ENCODE data around the gene SPSB1.

Gene SPSB1

DNA sequence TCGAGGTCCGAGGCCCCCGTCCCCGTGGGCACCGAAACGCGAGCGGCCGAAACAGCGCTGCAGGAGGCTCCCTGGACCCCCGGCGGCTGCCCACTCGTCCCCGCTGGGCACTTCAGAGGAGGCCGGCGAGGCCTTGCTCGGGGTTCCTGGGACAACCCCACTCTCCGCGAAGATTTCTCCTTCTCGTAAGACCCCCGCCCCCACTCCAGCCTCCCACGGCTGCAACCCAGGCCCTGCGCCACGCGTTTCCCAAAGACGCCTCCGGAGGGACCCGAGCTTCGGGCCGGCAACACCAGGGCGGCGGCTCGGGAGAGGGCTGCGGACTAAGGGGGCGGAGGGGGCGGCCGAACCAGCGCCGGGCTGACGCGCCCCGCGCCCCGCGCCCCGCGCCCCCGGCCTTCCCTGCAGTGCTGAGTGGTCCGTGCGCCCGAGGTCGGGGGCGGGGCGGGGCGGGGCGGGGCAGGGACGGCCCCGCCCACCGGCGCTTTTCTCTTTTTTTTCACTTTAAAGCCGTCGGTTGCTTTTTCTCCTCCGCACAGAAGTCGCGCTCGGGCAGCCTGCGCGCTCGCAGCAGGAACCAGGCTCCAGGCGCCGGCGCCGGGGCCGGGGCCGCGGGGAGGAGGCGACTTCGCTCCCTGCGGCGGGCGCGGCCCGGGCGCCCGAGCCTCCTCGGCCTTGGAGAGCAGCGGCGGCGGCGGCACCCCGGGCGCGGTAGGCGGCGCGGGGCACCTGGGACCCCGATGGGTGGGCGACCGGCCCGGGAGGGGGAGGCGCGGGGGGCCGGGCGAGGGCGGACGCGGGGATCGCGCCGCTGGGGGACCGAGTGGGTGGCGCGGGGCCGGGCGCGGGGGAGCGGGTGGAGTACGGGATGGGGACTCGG, at the start of gene SPSB1:
TSS of gene SPSB1 (plus strand) at position 534 of the 880 bp plus-strand sequence. CDS start 62,998 bp downstream, outside the sequence.
- peak; percentile 79 for DNase-seq

DNA sequence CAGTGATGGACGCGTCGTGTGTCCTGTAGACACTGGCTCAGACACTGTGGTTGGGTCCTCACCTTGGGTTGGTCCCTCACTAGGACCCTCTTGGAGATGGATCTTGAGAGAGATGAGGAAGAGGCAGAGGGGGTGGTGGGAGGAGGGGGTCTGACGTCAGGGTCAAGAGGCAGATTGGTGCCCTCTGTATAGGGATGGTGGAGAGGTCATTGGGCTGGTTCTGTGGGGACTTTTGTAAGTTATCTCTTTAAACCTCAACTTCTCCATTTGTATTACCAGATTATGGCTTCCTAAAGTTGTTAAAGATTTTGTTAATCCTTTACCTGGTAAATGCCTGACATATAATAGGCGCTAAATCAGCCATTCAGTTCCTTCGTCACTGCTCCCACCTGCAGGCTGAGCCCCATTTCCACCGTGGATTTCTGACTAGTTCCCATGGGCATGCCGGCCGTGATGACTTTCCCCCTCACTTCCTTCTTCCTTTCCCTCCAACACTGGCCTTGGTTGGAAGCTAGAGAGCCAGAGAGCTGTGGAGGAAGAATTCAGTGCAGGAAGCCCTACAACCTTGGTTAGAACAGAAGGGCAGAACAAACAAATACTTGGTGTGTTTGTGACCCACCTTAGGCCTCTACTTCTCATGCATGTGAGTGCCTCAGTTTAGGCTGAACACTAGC, 49.5 kb upstream of the SPSB1 start:
- DNase-seq, result no peak

DNA sequence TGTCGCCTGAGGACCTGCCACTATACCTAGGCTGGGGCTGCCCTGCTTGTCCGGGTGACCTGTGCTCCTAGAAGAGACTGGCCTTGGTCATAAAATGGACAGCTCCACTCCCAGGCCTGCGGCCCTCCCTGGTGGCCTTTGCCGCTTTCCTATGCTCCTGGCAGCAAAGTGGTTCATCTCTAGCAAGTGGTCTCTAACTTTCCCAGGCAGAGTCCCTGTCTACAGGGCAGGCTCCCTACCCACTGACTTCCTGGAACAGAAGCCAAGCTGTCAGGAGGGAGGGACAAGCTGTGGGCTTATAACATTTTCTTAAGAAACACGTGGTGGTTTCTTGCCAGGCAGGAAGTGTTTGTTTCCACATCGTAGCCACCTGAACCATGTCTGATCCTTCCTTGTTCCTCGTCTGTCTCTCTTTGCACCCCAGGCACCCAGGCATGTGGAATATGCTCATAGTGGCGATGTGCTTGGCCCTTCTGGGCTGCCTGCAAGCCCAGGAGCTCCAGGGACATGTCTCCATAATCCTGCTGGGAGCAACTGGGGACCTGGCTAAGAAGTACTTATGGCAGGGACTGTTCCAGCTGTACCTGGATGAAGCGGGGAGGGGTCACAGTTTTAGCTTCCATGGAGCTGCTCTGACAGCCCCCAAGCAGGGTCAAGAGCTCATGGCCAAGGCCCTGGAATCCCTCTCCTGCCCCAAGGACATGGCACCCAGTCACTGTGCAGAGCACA, 48.0 kb upstream of the SPSB1 start:
- DNase-seq, result no peak

DNA sequence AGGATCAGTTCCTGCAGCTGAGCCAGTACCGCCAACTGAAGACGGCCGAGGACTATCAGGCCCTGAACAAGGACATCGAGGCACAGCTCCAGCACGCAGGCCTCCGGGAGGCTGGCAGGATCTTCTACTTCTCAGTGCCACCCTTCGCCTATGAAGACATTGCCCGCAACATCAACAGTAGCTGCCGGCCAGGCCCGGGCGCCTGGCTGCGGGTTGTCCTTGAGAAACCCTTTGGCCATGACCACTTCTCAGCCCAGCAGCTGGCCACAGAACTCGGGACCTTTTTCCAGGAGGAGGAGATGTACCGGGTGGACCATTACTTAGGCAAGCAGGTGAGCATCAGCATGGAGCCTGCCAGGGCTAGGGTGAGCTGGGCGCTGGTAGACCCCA, 47.5 kb upstream of the SPSB1 start:
- DNase-seq, result no peak

DNA sequence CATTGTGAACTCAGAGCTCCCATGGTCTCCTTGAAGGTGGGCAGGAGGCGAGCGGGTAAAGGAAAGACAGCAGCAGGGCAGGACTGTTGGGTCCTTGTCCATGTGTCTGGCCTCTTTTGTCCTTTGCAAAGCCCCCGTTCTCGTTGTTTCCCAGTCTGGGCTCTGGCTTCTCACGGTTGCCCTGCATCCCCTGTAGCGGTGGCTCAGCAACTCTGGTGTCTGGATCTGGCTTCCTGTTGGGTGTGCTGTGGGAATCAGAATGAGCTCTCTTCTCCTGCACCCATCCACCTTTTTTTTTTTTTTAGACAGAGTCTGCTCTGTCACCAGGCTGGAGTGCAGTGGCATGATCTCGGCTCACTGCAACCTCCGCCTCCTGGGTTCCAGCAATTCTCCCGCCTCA, 47.0 kb upstream of the SPSB1 start:
- no peak for DNase-seq

DNA sequence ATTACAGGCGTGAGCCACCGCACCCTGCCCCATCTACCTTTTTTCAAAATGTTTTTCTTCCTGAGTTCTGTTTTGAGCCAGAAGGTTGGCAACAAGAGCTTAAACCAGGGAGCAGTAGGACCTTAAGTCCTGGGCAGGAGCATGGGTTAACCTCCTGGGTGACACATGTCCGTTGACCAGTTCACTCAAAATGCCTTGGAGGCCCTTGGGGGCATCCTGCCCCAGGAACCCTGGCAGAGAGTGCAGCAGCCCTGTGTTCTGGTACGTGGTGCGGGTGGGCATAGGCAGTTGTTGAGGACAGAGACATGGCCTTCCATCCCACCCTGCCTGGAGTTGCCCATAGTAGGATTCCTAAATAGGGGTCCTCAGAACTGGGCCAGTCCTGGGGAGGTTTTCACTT, 46.5 kb upstream of the SPSB1 start:
- no peak for DNase-seq

DNA sequence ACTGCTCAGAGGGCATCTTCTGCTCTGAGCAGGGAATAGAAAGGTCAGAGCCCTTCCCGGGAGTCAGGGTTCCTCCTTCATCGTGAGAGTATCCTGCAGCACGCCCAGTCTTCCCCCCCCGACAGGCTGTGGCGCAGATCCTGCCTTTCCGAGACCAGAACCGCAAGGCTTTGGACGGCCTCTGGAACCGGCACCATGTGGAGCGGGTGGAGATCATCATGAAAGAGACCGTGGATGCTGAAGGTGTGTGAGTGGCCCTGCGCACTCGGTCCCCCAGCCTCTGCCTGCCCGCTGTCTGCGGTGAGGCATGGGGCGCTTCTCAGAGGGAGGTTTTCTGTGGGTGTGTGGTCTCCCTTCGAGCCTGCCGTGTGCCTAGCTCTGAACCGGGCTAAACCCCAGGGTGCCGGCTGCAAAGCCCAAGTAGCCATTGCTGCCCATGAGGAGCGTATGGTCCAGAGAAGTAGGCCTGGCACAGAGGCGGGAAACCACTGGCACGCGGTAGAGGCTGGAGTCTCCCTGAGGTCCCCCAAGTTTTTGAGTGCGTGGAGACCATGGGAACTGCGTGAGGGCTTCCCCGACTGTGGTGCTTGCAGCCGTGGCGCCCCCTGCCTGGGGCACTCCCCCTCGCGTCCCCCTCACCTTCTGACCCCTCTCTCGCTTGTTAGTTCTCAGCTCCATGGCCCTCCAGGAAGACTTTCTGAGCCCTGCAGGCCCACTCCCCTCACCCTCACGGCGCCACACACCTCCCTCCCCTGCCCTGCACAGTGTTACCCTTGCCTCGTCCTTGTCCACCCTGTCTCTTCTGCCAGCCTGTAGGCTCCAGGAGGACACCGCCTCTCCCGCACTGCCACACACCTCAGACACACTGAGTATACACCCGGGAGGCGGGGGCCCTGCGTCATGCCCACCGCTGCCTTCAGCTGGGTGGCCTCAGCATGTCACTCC, 45.6 kb upstream of the SPSB1 start:
- DNase-seq, result no peak

DNA sequence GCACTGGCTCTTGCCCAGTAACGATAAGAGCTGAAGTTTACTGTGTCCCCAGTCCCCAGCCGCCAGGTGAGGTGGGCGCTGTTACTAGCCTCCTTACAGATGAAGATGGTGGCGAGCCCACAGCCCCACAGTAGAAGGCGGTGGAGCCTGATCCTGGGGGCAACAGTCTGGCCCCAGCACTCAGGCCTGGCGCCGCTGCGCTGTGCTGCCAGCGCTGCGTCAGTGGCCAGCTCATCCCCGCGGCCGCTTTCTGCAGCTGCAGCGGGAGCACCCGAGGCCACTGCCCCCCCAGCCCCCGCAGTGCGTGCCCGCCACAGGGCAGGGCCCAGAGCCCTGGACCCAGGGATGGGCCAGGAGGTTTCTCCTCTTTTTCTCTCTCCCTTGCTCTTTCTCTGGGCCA, 44.8 kb upstream of the SPSB1 start:
- DNase-seq, result no peak

DNA sequence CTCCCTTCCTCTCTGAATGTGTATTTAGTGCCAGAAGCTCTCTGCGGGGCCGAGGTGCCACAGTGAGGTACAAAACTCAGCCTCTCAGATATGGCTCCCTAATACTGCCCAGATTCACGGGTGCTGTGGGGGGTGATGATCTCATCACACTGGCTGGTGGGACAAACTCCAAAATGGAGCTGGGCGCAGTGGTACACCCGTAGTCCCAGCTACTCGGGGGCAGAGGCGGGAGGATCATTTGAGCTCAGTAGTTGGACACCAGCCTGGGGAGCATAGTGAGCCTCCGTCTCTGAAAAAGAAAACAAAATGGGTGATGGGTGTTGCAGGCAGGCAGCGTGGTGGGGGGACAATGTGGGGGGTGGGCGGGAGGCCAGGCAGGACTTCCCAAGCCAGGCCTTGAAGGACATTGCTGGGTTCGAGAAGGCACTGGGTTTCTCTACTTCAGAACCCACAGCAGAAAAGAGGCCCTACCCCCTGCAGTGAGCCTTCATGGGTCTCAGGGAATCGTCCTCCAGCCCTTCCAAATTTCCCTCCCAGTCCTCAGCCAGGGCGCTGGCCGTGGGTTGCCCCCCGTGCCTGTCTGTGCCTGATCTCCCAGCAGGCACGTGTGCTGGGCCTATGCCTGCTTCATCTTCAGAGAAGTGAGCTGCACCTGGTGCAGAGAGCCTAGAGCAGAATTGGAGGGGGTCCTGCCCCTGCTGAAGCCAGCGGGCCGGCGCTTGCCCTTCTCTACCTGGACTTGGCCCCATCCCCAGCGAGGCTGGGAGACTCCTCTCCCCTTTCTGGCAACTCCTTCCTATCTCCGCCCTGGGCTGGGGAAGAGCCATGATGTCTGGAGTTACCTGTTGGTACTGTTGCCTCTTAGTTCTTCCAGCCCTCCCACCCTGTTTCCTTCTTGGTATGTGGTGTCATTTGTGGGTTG, 44.1 kb upstream of the SPSB1 start:
- no peak for DNase-seq

DNA sequence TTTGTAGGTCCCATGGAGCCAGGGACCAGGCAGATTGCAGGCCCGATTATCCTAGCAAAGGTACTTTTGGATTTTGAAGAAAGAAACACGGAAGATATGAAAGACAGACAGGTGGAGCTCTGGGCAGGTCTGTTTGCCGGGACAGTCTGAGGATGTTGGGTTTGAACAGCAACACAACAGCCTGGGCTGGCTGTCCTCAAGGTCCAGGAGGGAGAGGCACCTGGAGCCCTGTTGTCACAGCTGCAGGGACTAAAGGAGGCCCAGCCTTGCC, 43.5 kb upstream of the SPSB1 start:
- no peak for DNase-seq

DNA sequence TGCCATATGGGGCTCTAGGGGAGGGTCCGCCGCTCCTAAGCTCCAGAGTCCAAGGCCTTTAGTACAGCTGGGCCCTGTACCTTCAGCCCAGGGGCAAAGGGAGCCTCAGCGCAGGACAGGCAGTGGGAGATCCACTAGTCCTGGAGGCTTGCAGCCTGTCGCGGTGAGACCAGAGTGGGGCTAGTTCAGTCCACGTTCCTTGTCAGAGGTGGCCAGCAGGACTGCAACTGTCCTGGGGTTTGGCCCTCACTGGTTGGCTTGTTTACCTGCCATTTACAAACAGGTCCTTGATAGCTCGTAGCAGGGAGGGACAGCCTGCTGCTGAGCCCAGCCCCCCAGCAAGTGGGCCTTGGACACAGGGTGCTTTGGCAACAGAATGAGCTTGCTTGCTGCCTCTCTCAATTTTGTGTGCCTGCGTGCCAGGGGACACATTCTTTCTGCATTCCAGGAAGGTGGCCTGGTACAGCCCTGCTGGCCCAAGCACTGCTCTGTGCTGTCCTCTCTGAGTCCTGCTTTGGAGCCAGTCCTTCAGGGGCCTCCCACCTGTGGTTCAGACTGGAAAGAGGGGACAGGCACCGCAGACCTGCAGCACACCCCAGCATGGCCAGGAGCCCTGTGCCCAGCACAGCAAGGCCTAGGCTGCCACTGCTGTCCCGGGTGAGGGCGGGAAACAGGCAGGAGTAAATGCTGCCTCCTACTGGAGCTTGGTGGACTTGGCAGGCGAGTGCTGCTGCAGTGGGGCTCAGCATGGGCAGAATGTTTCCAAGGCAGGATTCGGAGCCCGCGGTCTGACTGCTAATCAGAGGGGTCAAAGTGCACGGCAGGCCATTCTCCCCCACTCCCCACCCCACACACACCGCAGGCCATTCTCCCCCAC, 42.9 kb upstream of the SPSB1 start:
- peak; percentile 50 for DNase-seq

DNA sequence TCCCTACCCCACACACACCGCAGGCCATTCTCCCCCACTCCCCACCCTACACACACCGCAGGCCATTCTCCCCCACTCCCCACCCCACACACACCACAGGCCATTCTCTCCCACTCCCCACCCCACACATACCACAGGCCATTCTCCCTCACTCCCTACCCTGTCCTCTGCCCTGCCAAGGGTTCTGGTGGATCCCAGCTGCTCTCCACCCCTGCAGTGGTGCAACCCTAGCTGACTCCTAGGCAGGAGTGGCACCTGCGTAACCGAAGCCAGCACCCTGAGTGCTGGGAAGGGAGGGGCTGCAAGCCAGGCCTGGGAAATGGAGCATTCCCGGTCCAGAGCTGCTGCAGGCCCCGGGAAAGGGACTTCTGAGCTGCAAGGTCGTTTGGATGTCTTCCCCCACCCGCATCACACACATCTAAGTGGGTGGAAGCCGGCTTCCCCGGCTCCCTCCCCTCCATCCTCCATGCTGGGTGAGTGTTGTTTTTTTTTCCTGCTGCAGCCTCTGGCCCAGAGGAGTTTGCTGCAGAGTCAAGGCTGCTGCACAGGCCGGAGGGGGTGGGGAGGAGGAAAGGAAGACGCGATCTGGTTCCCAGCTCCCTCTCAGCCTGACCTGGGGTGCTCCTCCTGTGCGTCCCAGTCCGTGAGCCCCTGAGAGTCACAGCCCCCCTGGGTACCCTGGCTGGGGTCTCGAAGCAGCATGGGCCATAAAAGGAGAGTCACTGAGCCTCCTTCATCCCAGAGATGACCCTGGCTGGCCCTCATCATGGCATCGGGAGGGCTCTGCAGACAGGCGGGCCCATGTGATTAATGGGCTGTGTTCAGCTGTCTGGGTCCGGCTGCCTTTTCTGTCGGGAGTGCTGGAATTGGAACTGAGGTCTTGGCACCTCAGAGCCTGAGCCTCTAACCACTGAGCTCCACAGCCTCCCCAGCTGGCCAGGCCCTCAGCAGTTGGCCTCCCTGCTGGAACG, 42.0 kb upstream of the SPSB1 start:
- no peak for DNase-seq

DNA sequence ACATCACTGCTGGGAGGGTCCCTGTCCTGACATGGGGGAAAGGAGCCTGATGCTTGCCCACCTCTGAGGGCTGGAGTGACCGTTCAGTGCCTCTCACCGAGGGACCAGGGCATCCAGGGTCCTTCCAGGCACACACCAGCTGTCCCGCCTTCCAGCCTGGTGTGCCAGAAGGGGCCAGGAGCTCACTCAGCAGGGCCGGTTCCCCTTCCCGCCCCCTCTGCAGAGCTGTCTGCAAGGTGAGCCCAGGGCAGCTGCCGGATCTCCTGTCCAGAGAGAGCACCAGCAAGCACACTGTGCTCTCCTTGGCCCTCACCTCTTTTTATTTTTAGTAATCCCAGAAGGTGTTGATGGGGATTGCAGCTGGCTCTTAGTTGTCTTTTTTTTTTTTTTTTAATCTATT, 41.2 kb upstream of the SPSB1 start:
- no peak for DNase-seq

DNA sequence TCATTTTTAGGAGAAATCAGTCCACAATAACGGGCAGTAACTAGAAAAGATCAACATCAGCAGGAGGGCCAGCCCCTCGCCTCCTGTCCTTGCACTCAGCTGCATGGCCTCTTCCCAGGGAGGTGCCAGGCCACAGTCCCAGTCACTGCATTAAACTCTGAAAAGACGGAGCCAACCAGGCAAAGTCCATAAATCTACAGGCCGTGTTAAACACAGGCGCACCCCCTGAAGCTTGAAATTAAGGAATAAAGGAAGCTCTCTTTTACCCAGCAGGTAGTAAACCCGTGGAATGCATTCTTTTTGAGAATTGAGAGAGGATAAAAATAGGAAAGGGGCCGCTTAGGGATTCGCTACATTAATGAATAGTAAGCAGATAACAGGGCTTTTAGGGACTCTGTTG, 39.7 kb upstream of the SPSB1 start:
- DNase-seq, result no peak

DNA sequence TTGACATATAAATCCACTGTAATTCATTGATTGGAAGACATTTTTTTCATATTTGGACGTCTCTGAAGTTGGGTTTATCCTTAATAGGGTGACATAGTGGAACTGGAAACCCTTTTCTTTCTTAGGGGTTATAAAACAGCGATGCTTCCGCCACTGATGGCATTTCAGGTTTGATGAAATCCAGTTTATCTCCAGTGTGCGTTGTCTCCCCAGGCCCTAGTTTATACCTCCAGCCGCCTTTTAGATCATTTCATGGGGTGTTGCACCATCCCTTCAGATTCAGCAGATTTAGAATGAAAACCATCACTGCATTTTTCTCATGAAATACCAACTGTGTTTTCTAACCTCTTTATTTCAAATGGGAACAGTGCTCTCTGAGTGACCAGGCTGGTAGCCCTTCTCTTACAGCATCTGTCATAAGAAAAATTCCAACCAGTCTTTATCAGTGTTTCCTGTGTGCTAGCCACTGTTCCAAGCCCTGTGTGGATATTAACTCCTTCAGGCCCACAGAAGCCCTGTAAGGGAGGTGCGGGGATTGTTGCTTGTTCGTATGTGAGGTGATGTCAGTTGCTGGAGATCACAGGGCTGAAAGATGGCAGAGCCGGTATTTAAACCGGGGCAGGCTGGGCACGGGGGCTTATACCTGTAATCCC, 39.1 kb upstream of the SPSB1 start:
- DNase-seq, result no peak

DNA sequence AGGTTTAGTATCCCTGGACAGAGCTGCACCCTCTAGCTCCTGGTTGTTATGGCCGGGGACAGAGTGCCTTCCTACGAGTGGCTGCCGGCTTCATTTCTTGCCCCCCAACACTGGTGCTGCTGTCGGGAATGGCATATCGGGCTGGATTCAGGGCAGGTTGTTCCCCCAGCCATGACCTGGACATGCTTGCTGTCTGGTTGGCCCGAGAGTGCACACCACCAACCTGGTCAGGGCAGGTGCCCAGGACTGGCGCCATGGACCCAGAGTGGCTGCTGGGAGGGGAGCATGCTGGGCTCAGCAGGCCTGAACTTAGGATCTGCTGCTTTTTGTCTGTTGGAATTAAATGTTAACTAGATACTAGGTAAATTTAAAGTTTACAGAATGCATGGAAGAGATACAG, 36.4 kb upstream of the SPSB1 start:
- DNase-seq, result no peak

DNA sequence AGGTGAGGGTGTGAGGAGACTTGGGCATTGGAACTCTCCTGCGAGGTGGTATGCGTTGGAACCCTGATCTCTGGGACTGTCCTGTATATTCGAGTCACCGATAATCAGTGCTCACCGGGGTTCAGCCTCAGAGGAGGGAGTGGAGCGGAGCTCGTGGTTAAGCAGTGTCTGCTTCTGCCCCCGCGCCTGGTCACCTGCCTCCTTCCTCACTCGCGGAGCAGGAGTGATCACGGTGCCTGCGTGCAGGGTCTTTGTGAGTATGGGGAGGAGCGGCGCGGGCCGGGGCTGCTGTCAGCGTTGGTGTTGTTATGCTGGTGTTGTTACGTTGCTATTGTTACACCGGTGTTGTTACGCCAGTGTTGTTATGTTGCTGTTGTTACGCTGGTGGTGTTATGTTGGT, 34.8 kb upstream of the SPSB1 start:
- no peak for DNase-seq

DNA sequence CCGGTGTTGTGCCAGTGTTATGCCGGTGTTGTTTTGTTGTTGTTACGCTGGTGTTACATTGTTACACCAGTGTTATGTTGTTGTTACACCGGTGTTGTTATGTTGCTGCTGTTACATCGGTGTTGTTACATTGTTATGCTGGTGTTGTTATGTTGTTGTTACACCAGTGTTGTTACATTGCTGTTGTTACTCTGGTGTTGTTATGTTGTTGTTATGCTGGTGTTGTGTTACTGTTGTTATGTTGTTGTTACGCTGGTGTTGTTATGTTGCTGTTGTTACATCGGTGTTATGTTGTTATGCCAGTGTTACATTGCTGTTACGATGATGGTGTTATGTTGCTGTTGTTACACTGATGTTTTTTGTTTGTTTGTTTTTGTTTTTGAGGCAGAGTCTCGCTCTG, 34.1 kb upstream of the SPSB1 start:
- DNase-seq, result no peak

Data from activated CD4-positive, alpha-beta T cell treated with anti-CD3 and anti-CD28 coated beads, Interleukin-10, Interleukin-2, amounts not matched to agents 100 ng/mL and 50 ng/mL, durations not matched to agents 16 hours and 8 hours (primary cell).